HG03432 (cell line): ENCODE data around the gene RAP1A.
A peak's percentile ranks its signal among the peaks of the same experiment; 100 is the strongest.
"Not testable (repeated sequence)": the region's sequence is repeated elsewhere in the genome, so short reads cannot be mapped to it uniquely, and the experiment has no call there.

Experiments used
- ATAC-seq: cut with Tn5 transposase; IDR thresholded peaks from one replicate; pipeline ENCODE4 v1.9.1; 2021; ENCODE audit warnings: mild to moderate bottlenecking, moderate library complexity; ENCODE audit not compliant: unreplicated experiment

The RAP1A gene

DNA sequence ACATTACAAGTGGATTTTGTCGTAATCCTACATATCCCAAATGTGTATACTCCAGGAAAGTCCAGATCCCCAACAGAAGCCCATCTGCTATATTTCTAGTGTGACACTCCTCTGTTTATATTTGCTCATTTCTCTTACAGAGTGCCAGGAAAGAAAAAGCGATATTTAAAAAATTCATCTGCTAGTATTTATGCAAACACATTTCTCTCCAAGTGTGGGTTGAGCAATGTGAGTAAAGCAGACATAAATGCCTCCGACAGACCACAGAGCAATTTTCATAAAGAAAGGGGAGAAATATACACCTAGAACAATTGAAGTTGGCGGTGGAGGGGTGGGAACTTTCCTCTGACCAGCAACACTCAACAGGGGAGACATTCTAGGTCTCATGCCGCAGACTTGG is 22.2 kb upstream of the RAP1A start:
- ATAC-seq, result no peak

DNA sequence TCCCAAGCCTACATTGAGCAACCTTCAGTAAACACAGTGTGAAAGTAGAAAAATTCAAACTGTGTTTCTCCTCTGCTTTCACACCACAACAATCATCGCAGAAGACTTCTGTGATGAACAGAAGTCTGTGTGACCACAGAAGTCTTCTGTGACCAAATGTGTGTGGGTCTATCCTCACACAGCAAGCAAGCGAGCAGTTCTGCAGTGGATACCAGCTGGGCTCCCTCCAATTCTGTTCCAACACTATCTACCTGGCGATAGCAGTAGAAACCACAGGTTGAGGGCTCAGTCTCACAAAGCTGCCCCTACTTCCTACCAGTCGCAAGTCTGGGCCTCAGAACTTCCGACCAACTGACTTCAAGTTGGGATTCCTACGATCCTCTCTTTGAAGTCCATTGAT is 21.0 kb upstream of the RAP1A start:
- no peak for ATAC-seq

DNA sequence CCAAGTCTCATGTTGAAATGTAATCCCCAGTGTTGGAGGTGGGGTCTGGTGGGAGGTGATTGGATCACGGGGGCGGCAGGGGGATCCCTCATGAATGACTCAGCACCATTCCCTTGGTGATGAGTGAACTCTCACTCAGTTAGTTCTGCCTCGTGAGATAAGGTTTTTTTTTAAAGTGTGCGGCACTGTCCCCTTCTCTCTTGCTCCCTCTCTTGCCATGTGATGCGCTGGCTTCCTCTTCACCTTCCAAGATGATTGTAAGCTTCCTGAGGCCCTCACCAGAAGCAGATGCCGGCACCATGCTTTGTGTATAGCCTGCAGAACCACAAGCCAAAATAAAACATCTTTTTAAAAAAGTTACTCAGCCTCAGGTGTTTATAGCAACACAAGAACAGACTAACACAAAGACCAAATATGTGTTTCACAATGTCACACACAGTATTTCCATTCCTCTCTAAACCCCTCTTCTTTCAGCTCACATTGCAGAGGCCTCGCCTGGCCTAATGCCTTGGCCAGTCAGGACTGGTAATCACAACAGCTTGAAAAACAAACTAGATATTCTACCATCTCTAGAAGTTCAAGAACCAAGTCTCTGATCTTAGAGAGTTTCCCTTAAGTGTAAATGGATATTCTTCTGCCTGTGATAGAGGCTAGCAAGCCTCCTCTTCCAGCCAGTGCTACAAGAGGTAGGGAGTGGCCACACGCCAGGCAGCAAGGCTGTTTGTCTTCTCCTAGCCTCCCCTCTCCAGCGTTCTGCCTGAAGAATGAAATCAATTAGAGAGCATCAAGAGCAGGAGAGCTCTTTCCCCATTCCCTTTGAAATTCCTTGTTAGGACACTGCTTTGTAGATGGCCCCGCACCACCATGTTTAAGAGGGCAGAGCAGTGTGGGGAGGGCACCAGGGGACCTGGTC is 19.6 kb upstream of the RAP1A start:
- ATAC-seq, result peak; percentile 2

DNA sequence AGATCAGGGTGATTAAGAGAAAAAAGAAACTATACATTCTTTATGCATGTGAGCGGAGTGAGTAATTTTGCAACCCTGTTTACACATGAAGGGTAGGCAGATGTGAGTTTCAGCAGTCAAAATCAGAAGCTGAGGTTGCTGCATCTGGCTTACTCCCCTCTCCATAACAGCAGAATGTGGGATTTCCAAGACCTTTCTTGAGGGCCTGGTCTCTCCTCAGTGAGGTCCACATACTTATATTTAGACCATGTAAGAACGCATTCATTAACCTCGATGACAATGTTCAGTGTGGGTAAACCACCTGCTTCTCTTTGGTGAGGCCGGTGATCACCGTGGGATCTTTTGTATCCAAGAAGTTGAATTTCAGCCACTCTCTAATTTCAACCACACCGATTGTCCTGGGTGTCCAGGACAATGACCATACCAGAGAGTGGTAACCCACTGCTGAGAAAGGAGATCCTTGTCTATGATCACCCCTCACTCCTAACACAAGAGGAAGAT is 18.7 kb upstream of the RAP1A start:
- ATAC-seq, result peak; percentile 64

DNA sequence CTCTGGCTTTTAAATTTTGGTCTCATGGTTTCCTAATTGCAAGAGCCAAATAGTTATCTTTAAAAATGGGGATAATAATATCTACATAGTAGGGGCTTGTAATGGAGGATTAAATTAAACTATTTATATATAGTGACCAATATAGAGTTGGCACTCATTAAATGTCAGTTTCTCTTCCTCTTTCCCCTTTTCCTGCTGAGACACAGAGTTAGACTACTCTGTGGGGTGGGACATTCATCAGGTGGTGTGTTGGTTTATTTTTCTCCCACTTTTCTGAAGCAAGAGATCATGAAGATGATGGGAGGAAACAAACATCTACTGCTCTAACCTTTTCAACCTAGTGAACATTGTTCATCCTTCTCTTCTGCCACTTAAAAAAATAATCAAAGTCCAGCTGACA is 17.3 kb upstream of the RAP1A start:
- ATAC-seq, result no peak

DNA sequence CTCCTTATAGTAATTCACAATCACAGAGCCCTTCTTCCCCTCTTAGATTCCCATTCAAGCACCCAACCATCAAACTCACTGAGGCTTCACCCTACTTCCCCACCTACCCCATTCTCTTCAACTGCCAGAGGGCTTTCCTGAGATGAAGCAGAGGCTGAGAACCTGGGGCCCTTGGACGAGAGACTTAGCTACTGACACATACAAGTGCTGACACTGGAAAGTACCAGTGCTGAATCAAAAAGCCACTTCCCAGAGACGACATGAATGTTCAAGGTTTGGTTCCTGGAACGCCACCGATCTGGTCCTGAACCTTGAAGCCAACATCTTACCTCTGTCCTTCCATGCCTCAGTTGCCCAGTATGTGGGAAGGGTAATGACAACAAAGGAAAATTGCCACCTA is 16.6 kb upstream of the RAP1A start:
- no peak for ATAC-seq

DNA sequence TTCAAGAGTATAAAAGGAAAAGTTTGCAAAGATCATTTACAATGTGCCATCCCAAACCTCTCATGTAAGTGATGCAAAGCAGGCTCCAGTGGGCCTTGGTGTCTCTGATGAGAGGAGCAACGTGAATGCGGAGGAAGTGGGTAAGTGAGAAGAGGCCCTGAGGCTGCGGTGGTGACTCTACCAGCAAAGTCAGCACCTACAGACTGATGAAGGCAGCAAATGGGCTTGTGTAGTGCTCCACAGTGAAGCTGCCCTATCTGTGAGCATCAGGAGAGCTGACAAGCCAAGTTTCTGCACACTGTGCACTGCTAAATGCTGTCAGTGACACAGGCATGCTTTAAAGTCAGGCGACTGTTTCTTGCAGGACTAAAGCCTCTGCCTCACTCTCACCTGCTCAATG is 15.6 kb upstream of the RAP1A start:
- no peak for ATAC-seq

DNA sequence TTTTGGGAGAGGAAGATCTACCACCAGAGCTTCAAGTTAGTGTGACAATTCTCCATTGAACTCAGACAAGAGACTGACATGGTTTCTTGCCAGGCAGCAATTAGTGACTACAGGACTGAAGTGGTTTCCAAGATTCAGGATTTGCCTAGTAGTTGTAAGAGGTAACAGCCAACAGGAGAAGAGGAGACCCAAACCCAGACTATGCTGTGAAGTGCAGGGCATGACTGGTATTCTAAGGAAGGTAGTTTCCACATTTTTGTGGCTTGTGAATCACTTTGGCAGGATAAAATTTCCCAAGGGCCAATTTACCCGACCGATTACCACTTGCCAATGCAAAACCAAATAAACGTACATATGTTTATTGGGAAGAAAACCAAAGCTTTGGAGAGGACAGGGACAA is 14.7 kb upstream of the RAP1A start:
- no peak for ATAC-seq

DNA sequence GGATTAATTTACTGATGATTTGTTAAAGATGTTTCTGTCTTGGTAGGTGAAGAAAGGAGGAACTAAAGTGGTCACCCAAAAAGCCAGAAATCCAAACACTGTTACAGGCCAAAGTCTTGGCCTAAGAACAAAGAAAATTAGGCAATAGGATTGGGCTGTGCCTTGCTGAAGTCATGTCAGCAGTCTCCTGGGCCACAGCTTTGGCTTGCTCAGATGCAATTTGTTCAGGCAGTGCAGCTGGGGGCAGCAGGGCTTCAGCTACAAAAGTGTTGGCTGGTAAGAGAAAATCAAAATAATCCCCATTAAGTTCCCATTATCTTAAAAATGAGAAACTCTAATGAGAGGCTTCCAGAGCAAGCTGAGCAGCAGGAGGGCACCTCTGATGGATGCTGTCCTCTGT is 14.0 kb upstream of the RAP1A start:
- ATAC-seq, result no peak

DNA sequence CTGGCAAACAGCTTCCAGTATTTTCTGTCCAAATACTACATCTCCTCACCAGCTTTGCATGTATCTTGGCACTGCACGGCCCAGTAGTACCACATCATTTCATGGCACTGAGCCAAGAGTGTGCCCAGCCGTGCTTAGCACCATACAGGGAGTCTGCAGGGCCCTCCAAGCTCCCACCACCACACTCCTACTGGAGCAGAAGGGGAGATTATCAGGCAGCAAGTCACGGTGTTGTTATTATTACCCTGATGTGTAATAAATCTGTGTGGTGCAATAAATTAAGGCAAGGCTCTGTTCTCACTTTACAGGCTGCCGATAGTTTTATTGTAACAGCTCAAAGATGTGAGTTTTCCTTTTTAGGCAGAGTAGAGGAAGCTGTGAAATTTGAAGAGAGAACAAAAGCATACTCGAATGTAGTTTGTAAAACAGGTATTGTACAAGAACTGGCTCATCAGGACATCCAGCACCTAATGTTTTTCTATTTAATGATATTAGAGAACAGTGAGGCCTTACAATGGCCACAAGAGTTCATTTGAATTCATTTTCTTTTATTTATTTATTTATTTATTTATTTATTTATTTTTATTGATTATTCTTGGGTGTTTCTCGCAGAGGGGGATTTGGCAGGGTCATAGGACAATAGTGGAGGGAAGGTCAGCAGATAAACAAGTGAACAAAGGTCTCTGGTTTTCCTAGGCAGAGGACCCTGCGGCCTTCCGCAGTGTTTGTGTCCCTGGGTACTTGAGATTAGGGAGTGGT is 13.0 kb upstream of the RAP1A start:
- not testable (repeated sequence) for ATAC-seq

DNA sequence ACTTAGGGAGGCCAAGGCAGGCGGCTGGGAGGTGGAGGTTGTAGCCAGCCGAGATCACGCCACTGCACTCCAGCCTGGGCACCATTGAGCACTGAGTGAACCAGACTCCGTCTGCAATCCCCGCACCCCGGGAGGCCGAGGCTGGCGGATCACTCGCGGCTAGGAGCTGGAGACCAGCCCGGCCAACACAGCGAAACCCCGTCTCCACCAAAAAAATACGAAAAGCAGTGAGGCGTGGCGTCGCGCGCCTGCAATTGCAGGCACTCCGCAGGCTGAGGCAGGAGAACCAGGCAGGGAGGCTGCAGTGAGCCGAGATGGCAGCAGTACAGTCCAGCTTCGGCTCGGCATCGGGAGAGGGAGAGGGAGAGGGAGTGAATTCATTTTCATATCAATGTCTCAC is 11.1 kb upstream of the RAP1A start:
- not testable (repeated sequence) for ATAC-seq

DNA sequence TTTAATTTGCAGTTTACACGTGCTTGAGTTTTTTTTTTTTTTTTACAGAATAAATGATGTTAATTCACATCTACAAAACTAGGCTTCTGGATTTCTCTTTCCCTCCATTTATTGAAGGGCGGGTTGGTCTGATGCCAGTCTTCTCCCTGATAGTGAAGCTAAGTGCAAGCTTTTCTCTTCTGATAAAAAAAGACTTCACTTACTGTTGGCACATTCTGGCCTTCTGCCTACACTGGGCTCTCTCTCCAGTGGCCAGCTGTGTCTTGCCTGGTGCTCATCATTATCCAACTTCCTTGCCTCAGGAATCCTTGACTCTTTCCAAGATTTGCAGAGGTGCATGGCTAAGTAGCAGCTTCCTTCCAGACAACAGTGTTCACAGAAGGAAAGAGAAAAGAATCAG is 7.6 kb upstream of the RAP1A start:
- no peak for ATAC-seq

DNA sequence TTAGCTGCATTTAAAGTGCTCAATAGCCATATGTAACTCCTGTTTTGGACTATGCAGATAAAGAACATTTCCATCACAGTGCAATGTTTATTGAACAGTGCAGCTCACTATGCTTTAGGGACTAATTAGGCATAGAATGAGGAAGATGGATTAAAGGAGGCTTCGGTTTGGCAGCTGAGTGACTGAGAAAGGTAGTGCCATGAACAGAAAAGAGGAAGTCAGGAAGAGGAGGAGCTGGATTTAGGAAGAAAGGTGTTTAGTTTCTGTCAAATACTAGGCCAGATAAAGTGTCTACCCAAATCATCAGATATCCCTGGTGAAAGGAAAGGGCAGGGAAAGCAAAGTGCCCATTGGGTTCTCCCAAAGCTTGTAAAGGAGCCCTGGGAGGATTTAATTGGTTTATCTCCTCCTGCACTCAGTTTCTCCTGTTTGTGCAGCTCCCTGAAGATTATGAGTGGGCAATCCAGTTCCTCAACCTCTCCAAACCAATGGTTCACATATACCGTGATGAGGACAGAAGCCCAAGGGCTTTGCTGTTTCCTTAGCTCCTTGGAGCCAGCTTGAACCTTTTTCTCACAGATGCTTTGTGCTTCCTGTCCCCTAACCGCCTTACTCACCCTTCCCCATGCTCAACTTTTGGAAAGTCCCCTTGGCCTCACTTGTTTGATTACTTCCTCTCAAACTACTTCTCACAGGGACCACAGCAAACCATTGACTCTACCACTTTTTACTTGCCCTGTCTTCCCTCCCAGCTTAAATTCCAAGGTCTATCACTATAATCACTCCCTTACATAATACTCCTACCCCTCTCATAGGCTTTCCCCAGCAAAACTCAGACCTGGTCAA is 3.5 kb upstream of the RAP1A start:
- peak; percentile 48 for ATAC-seq

DNA sequence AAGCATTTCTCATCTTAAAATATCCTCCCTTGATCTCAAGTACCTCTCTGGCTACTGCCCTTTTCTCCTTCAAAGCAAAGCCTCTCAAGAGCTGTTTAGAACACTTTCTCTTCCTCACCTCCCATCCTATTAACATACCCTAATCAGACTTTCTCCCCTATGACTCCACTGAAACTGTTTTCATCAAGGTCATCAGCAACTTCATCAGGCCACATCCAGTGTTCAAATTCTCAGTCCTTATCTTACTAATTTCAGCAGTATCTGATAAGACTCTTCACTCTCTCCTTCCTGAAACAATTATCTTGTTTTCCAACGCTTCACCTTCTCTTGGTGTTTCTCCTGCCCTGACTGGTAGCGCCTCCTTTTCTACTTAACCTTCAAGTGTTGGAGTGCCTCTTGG is 1.5 kb upstream of the RAP1A start:
- ATAC-seq, result no peak

DNA sequence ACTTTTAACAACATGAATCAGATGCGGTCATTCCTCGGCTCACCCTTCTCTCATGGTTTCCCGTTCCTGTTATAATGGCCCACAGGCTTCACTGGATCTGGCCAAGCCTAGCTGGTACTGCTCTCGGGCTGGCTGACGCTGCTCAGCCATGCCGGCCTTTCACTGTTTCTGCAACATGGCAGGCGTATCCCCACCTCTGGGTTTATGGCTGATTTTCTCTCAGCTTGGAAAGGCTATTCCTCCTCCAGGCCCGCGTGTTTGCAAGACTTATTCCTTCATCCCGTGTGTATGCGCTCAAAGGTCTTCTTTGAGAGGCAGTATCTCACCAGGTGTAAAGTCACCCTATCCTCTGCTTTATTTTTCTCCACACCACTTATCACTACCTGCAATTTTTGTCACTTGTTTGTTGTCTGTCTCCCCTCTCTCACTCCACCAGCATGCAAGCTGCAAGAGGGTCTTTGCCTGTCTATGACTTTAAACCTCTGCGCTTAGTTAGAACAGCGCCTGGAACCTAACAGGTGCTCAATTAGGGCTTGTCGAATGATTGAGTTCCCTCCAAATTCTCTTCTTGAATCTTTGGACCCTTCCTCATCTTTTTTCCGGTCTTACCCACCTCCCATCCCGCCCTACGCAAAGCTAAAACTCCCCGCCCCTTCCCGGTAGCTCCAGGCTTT is 491 bp upstream of the RAP1A start:
- peak; percentile 11 for ATAC-seq

DNA sequence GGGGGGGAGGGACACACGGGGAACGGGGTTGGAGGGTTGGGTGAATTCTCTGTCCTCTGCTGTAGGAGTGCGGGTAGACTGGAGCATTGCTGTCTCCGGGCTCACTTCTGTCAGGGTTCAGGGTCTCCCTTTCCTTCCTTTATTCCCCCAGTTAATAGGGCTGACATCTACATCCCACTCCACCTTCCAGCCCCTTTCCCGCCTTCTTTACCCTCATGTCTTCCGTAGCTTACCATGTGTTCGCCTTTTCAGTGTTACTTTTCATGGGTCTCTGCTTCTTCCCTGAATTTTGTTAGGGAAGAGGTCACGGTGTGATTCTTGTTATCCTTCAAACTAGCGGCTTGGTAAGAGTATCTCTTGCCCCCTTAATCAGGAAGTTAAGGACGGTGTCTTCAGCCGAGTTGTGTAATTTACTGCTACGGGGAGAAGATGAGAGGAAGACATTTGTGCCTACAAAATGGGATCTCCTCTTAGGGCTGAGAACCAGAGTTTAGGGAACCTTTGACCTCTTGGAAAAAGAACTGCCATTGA is 917 bp downstream of the RAP1A start:
- no peak for ATAC-seq

DNA sequence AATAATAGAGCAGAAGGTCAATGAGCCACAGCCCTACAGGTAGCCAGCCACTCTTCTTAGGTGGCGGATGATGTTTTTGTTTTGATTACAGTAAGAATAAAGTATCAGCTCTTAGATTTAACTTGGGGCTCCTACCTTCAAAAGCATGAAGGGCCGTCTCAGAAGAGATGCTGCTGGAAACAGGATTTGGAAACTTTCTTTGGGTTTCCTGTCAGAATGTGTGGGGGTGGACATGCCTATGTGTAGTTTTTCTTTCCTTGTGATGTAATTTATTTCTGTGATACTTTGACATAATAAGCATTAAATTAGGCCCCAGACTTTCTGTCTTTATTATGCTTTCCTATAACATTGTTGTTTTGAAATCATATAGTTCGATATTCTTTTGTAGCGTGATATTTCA is 1.5 kb downstream of the RAP1A start:
- ATAC-seq, result no peak

DNA sequence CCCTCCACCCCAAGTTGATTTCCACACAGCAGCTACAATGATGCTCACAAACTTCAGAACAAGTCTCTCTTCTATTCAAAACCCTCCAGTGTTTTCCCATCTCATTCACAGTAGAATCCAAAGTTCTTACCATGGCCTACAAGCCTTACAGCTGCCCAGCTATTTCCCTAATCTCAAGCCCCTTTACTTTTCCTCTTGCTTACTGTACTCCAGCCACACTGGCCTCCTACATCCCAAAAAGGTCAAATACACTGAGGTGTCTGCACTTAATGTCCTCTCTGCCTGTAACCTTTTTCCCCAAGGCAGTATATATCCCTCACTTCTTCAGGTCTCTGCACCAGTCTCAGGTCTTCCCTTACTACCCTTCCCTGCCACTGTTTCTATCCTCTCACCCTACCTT is 2.6 kb downstream of the RAP1A start:
- ATAC-seq, result no peak

DNA sequence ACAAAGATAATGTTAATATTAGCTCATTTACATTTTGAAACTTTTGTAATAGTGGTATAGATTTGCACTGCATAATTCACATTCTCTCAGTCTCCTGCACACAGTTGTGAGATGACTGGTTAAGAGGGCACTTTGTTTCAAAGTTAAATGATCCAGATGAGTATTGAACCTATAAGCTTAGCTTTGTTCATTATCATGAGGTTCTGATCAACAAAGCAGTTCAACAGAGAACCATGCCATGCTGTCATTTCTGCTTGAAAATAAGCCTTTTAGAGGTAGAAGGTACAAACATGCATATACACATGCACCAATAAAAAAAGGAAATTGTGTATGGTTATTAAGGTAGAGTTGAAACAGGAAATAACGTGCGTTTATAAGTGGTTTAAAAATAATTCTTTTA is 4.8 kb downstream of the RAP1A start:
- ATAC-seq, result no peak

DNA sequence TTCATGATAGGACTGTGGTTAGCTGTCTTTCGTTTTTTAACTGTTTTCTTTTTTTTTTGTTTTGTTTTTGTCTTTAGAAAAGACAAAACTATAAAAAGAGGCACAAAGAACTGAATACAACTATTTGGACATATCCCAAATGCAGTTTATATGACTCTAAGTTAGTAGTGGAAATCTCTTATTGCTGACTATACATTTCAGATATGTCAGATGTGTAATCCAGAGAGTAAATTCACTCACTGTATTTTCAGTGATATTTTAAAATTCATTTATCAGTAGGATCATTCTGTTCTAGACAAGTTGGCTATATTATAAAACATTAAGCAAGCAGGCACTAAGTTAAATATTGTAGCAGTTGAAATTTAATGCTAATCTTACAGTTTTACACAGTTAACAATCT is 5.7 kb downstream of the RAP1A start:
- ATAC-seq, result no peak
